Fibroblast of skin of scalp (primary cell): ENCODE data around the gene LYRM1.

Experiments
- DNase-seq: peaks from one replicate; pipeline ENCODE4 v3.0.0-alpha.2; 2013

Gene LYRM1

DNA sequence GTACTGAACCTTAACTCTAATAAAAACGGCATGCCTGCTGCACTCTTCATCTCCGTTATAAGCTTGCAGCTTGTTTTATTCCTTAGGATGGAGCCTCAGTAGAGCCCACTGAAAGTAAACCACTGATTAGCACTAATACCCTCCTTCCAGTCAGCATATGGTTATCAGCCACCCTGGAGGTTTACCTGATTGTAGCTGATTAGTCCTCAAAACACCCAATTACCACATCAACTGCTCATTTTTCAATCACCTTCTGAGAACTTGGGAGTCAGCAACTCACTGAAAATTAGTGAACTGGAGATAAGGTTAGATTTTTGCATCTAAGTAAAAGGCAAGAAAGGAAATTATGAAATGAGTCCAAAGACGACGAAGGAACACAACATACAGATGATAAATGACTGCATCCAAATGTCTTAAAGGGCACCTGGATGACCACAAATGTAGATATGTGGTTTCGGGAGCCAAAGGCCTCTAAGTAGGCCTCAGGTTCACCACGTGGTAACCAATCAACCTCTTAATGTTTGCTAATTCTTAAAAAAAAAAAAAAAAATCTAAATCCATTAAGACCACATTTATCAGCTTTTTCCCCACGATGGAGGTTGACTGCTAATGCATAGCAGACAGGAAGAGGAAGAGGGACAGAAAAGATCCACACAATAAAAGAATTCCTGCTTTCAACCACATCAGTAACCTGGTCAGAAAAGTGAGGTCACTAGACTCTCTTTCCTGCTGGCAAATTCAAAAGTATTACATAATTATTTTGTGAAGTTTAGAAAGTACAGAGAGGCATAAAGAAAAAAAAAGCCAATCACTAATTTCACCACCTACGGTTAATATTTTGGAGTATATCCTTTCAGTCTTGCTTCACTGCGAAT, 28.4 kb upstream of the LYRM1 start:
- DNase-seq = no peak

DNA sequence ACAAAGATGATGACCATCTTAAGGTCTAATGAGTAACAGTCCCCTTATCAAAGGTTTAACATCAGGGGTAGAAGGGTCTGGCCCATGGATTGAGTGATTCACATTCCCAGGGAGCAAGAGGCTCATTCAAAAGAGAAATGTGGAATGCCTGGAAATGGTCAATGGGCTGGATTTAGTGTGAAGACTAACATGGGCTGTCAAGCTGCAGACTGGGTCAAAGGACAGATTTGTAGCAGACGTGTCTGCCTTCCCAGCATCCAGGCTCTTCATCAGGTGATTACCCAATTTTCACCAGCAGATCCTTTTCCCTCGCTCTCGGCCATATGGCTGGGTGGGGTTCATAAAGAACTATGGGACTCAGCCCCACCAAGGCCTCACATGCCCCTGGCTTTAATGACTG, 27.2 kb upstream of the LYRM1 start:
- DNase-seq = no peak

DNA sequence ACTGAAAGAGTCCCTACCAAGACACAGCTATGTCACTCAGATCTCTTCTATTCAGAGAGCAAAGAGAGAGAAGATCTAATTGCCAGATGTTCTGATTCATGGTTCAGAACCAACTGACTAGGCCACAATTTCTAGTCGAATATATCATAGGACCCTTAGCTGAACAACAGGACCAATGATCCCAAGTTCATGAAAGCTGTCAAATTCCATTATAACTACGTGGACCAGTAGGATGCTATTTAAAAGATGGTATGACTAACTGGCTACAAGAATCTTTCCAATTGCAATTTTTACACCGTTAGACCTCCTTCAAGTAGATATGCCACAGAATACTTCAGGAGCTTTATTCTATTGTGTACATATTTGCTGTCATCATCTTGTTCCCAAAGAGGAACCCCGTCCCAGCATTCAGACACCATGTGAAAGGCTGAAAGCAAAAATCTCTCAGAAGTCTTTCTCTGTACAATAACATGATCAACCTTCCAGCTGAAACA, 26.4 kb upstream of the LYRM1 start:
- DNase-seq = peak; percentile 61

DNA sequence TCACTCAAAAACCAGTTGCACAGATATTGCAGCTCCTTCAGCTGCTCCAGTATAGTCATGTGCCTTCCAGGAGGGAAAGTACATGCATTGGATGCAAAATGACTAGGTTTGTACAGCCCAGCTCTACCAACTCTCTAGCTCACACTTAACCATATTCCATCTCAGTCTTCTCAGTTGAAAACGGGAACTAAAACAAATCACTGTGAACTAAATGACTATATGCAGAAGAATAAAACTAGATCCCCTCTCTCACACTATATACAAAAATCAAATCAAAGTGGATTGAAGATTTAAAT, 25.3 kb upstream of the LYRM1 start:
- DNase-seq = no peak

DNA sequence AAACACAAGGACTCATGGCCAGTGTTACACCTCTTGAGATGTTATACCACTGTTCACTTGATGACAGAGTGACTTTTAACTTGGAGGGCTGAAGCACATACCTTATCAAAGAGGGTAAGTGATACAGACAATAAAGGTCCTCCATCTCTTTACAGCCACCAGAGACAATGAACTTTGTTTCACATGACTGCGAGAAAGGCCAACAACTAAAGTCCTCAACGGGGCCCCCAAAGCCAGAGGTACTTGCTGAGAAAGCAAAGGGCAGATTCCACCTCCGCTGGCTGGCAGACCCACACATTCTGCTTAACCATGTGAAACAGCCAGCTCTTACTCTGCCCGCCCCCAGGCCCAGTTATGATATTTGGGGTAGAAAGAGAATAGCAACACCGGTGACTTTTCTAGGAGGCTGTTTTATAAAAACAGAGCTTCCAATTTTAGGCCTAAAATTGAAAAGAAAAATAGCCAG, 21.9 kb upstream of the LYRM1 start:
- no peak for DNase-seq

DNA sequence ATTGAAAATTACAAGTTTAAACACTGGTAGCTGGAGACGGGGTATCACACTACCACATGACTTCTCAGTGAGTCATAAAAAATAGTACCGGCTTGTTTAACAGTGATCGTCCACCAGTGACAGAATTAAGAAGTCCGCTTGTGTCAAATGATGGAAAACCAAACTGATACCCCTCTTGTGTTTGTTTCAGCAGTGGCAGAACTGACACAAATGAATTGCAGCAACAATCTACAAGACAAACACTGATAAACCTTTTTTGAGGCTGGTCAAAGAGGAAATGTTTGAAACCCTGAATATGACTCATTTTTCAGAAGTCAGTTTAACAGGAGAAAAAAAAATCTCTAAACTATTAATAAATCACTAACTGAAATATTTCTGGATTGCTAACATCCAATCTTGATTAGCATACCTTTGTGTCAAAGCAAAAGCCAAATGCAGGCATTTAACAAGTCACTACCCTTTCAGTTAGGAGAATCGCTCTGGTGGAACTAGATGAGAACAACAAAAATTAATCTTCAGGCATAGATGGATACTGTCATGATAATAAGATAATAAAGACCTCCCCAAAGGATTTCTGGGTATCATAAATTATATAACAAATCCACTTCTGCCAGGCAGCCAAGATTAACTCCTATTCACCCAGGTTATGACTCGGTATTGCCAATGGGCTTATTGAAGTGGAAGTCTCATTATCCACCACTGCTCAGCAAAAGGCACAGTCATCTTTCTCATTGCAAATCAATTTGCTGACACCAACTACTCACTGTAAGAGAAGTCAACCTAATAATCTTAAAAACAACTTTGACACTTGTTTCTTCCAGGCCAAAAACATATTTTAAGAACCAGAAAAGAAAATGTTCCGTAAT, 21.2 kb upstream of the LYRM1 start:
- peak; percentile 40 for DNase-seq

DNA sequence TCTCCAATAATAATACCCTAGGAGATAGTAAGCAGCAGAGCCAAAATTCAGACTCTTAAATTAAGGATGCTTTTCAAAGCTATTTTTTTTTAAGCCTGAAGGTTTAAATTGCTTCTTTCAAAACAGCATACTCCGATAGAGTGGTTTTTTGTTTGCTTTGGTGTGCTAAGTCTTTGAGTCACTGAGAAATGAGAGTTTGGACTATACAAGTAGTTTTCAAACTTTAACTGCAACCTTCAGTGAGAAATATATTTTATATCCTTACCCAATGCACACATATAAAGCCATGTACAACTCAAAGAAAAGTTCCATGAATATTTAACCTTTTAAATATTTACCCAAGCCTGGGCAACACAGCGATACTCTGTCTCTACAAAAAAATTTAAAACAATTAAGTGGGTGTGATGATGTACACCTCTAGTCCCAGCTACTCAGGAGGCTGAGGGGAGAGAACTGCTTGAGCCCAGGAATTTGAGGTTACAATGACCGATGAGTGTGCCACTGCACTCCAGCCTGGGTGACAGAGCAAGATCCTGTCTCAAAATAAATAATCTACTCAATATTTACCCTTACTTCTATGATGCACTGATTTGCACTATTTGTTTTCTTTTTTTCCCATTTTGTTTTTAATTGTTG, 19.6 kb upstream of the LYRM1 start:
- no peak for DNase-seq

DNA sequence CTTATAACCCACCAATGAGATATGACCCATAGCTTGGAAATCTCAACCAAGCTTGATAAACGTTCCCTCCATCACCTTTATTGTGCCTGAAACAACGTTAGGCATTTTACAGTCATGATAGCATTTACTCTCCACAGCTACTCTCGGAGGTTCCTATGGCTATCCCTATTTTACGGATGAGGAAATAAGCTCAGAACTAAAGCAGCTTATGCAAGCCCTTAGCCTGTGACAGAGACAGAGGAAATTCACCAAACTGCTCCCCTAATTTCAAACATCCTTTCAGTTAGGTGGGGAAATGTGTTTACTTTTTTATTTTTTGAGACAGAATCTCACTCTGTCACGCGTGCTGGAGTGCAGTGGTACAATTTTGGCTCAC, 19.1 kb upstream of the LYRM1 start:
- DNase-seq = no peak

DNA sequence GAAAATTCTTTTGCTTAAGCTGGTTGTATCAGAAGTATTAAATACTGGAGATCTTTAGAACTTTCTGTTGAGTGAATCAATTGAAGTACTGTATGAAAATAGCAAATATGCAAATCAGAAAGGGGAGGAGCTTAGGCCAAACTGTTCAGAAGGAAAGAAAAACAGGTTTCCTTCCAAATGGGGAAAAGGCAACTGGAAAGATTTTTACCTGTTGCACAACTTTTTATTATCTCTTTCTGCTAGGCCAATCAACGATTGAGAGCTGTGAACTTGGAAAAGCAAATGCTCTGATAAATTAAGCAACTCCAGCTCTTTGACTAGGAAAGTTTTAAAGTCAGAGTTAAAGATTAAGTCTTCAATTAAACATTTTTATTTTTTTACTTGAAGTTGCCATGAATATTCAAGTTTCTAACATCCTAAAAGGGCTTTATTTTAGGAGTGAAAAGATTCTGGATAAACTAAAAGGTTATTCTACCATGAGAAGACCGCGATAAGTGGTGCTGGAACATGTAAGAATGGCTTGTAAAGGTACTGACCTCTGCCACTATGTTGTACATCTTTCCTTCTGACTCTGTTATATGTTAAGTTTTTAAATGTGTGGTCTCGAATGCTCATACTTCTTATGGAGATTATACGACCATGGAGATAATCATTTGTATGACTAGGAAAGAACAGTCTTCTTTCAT, 16.9 kb upstream of the LYRM1 start:
- no peak for DNase-seq

DNA sequence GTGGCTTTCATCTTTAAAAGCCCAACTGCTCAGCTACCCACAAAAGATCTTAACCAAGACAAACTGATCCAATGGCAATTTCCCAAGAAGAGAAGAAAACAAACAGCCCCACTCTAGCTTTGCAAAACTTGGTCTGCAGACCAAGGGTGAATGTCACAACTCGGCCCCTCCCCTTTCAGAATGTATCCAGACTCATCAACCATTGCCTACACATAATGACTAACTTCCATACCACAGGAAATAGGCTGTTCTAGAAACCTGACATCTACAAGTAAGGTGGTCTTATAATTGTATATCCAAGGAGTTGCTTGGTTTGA, 16.4 kb upstream of the LYRM1 start:
- DNase-seq = peak; percentile 22

DNA sequence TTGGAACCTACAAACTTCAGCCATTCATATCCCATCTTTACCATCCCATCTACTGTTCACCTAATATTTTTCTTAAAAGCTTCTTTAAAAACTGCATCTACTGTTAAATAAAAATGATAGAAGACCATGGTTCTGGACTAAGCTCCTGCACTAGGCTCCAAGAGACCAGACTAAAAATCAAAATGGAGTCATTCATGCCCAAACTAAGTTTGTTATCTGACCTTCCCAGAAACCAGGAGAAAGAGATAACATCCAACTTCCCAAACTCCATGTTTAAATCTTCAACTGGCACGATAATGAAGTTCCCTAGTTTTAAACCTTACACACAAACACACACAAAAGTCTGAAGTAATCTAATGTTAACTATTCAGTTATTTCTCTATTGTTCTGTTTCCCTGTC, 14.3 kb upstream of the LYRM1 start:
- DNase-seq = no peak

DNA sequence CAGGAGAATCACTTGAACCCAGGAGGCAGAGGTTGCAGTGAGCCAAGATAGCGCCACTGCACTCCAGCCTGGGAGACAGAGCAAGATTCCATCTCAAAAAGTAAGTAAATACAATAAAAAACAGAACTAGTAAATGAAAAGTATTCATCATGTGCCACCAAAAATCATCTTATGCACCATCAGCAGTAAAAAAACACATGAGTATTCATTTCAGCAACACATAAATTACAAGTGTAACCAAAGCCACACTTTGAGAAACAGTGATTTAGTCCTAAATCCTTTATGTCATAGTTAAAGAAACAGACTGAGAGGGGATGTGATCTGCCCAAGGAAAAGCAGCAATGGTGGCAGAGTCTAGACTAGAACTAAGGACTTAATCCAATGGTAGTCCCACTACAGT, 13.4 kb upstream of the LYRM1 start:
- no peak for DNase-seq

DNA sequence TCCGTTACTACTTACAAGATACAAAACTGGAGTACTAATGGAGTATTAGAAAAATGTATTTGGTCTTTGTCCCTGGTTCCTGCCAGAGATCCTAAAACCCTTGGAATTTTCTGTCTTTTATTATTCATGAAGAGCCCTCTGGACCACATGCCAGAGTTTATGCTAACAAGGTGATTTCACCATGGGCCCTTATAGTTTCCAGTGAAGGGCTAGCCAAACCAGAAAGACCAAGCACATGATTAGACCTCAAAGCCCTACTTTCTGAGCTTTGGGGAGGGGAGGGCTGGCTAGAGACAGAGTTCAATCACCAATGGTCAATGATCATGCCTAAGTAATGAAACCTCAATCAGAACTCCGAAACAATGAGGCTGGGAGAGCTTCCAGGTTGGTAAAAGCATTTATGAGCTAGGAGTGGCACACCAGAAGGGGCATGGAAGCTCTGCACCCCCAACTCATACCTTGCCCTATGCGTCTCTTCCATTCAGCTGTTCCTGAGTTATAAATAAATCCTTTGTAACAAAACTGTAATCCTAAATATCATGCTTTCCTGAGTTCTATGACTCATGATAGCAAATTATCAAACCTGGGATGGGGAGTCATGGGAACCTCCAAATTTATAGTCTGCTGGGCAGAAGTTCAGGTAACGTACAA, 10.8 kb upstream of the LYRM1 start:
- DNase-seq = no peak

DNA sequence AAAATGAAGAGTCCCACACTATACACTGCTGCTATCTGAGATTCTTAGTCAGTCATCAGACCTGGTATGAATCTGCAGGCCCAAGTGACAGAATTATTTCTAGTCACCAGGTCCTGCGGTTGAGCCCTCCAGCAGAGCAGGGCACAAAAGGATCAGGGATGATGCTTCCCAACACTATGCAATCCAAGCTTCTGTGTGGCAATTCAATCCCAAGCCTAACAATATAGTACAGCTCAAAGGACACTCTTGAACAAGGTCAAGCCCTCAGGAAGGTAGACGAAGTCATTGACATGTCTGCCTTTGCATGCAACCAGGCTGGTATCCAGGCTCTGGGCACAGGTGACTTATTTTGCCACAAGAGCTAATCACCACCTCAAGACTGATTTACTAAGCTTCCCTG, 6.2 kb upstream of the LYRM1 start:
- DNase-seq = no peak

DNA sequence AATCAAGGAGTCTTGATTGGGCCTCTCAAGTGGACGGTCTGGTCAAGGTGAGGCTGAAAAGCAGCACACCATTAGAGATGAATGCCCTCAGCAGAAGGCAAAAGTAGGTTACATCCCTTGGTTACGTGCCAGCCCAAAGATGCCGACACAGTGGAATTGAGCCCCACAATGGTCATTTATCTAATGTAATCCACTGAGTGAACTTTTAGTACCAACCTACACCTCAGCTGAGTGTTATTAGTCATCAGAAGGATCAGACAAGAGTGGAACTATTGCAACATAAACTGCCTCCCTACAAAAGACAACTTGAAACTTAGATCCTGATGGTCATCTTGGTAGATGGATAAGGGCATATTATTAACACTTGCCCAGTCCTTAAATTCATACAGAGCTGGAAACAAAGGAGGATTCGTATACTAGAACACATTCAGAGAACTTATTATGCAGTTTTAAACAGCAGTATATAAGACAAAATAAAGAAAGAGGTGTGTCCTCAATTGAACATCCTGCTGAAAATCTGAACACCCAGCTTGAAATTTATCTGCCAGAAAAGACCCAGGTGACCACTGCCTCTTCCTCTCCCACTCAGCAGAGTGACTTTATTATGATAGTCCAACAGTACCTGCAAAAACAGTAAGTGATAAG, 3.2 kb upstream of the LYRM1 start:
- DNase-seq = no peak

DNA sequence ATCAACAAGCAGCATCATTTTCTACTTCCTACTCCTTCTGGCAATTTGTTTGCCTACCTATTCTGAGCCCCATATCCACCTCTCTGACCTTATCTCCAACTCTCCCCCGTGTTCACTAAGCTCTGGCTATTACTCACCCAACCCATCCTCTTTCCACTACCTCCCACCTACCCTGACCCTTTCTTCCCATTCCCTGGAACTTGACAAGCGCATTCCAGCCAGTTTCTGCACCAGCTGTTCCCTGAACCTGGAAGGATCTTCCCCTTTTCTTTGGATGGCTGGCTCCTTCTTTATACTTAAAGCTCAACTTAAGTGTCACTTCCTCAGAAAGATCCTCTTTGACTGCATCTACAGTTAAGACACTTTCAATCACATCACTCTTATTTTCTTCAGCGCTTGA, 2.6 kb upstream of the LYRM1 start:
- DNase-seq = no peak

DNA sequence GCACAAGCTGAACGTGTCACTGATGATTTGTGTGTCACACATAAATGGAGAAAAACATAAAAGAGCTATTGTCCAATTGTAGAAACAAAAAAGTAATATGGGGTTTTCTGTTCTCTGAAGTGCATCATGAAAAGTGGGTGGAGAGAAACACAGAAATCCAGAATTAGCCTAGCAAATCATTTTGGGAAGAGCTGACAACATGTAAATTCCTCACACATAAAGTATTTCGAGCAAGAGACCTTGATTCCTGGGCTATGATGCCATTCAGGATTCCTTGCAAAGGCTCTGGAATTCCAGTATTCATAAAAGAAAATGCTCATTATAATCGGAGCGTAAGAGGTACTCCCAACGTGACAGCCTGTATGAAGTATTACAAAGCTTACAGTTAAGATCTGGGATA, 1.5 kb upstream of the LYRM1 start:
- DNase-seq = peak; percentile 87

DNA sequence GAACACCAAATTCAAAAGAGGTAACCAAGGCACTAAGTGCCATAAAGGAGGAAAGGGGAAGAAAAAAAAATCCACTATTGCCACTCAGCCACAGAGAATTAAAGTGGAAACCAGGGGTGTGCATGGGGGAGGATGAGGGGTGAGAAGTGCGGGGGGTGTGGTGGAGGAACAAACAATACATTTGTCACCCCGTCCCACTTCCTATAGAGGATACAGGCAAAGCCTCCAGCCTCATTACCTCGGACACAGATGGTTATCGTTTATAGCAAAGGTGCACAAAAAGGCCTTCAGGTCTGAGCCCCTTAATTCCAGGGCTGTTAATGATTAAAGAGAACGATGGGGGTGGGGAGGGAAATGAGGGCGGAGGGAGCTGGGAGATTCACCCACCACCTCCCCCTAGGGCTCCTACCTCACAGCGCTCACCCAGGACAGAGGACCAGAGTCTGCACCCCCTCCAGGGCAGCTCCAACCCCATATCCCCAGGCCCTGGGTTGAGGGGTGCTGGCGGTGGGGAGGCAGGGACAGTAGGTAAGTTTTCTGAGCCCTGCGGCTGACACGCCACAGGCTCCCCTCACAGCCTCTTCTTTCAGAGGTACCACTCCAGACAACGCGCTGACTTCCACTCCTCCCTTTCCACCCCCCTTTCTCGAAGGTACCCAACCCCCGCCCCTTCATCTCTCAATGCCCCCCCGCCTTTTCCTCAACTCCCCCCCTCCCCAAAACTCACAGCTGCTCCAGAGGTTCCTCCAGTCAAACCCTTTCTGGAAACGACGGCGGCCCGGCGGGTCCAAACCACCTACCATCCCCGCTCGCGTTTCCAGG, 883 bp upstream of the LYRM1 start:
- peak; percentile 26 for DNase-seq

DNA sequence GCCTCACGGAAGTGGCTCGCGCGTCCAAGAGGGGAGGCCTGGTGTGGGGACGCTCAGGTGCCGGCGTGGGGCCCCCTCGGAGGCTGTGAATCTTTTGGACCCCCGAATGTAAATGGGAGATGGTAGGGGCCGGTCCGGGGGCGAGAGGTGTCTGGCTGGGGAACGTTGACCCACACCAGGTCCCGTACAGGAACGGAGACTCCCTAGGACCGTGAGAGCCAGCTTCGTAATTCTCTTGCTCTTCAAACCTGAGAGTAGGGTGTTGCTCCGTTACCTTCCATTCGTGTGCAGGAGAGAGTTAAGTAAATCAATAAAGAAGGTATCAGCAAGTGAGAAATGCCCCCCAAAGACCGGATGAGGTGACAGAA, 481 bp downstream of the LYRM1 start:
- DNase-seq = no peak

DNA sequence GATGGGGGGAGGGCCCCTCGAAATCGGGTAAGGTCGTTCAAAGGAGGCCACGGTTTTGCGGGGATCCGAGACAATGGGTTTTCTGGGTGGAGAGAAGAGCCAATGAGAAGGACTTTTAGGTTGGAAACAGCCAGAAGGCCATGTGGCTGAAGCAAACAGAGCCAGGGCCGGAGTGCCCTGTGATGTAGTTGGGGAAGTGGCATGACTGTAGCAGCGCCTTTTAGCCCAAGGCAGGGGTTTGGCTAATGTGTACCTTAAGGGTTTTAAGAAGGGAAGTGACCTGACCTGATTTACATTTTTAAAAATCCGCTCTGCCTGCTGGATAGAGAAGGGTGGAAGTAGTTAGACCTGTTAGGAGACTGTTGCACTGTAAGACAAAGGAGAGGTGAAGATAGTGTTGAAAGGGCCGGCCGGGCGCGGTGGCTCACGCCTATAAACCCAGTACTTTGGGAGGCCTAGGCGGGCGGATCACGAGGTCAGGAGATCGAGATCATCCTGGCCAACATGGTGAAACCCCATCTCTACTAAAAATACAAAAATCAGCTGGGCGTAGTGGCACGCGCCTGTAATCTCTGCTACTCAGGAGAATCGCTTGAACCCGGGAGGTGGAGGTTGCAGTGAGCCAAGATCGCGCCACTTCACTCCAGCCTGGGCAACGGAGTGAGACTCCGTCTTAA, 1.0 kb downstream of the LYRM1 start:
- peak; percentile 34 for DNase-seq
